ENCODE data around the gene SH3BP2.
"Not testable (repeated sequence)": the region's sequence is repeated elsewhere in the genome, so short reads cannot be mapped to it uniquely, and the experiment has no call there.

Gene SH3BP2

DNA sequence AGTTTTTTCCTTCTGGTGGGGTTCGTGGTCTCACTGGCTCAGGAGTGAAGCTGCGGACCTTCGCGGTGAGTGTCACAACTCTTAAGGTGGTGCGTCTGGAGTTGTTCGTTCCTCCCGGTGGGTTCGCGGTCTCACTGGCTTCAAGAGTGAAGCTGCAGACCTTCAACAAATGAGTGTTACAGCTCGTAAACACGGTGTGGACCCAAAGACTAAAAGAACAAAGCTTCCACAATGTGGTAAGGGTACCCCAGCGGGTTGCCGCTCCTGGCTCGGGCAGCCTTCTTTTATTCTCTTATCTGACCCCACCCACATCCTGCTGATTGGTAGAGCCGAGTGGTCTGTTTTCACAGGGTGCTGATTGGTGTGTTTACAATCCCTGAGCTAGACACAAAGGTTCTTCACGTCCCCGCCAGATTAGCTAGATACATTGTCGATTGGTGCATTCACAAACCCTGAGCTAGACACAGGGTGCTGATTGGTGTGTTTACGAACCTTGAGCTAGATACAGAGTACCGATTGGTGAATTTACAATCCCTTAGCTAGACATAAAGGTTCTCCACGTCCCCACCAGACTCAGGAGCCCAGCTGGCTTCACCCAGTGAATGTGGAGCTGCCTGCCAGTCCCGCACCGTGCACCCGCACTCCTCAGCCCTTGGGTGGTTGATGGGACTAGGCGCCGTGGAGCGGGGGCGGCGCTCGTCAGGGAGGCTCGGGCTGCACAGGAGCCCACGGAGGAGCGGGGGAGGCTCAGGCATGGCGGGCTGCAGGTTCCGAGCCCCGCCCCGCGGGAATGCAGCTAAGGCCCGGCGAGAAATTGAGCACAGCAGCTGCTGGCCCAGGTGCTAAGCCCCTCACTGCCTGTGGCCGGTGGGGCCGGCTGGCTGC, 30.2 kb upstream of the SH3BP2 start:
- DNase-seq, result not testable (repeated sequence)

GRCh38 chr4:2763511-2763967, 29.3 kb upstream of the SH3BP2 start:
- DNase-seq, result no peak

- DNase-seq, result no peak
Measured at GRCh38 chr4:2765832-2766526, 26.9 kb upstream of the SH3BP2 start.

- no peak for DNase-seq
Measured at GRCh38 chr4:2767046-2767704, 25.7 kb upstream of the SH3BP2 start.

DNA sequence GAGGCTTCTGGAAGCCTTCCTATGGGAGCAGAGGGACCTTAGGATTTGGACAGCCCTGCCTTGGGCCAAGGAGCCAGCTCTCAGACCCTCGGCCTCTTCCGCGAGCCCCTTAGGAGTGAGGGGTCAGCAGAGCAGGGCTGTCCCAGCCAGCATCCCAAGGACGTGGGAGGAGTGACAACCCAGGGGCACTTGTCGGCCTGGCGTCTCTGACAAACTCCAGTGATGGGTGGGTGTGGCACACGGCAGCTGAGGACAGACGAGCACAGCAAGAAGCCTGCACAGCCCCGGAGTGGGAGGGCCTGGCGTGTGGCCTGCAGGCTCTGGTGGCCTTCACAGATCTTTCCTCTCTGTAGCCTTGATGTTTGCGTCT, 25.2 kb upstream of the SH3BP2 start:
- DNase-seq, result no peak

DNA sequence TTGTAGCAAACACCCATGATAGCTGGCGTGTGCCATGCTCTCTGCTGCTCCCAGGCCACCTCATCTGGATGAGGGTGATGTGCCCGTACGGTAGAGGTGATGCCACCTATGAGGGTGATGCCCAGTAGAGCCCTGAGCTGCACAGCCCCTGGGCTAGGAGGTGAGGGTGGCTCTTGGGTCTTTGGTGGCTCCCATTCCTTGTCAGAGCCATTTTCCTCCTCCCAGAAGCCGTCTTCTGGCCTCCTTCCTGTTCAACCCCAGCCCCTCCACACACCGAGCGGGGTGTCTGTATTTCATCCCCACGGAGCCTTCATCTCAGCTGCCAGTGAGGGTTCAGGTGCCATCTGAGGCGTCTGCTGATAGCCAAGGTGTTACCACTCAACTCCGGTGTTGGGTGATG, 24.8 kb upstream of the SH3BP2 start:
- DNase-seq, result no peak

DNA sequence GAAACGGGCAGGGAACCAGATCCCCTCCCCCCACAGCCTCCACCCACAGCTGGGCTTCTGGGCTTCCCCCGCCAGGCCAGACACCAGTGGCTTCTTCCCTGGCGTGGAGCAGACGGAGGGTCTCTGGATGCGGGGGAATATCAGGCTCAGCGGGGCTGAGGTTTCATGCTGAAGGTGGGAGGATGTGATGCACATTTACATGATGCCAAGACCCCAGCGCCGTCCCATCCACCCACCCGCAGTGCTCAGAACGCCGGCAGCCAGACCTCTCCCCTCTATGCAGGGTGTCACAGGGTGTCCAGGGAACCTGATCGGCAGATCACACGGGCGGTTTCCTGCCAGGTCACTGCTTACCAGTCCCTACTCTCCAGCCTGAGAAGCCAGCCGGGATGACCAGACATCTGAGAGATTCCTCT, 24.0 kb upstream of the SH3BP2 start:
- DNase-seq, result no peak

DNA sequence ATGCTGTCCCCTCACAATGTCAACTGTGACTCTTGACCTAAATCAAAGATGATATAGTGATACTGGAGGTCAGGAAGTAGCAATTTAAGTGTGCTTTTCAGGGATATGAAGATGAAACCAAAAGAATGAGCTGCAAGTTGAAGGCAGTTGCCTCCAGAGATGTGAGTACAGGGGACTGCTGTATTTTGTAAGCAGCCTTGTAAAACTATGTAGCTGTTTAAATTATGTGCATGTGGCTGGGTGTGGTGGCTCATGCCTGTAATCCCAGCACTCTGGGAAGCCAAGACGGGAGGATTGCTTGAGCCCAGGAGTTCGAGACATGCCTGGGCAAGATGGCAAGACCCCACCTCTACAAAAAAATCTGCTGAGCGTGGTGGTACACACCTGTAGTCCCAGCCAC, 21.6 kb upstream of the SH3BP2 start:
- no peak for DNase-seq

DNA sequence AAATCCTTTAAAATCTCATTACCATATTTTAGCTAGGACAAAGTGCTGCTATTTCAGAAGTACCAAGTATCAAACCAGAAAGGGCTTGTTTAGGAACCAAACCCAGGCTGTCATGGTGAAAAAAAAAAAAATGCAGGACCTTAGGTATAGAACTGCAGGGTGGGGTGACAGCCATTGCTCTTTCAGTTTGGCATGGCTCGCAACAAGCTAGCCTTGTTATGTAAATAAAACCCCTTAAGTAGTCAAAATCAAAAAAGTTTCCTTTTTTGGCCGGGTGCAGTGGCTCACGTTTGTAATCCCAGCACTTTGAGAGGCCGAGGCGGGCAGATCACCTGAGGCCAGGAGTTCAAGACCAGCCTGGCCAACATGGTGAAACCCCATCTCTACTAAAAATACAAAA, 12.2 kb upstream of the SH3BP2 start:
- not testable (repeated sequence) for DNase-seq

DNA sequence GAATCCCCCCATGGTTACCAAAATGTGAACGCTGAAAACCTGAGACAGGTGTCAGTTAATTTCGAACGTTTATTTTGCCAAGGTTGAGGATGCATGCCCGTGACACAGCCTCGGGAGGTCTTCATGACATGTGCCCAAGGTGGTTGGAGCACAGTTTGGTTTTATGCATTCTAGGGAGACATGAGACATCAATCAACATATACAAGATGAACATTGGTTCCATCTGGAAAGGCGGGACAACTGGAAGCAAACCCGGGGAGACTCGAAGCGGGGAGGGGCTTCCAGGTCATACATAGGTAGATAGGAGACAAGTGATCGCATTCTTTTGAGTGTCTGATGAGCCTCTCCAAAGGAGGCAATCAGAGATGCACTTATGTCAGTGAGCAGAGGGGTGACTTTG, 11.0 kb upstream of the SH3BP2 start:
- no peak for DNase-seq

- no peak for DNase-seq
Measured at GRCh38 chr4:2783790-2784189, 9.1 kb upstream of the SH3BP2 start.

DNA sequence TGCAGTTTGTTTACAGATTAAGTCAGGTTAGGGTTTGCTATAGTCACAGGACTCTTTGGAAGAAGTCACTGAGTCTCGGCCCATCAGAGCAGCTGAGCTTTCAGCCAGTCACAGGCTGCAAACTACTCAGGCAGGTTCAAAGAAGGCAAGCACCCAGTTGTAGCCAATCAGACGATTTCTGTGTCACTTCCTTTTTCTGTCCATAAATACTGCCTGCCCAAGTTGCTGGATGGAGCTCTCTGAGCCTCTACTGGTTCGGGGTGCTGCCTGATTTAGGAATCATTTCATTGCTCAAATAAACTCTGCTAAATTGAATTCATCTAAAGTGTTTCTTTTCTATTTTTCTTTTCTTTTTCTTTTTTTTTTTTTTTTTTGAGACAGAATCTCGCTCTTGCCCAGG, 7.3 kb upstream of the SH3BP2 start:
- no peak for DNase-seq

DNA sequence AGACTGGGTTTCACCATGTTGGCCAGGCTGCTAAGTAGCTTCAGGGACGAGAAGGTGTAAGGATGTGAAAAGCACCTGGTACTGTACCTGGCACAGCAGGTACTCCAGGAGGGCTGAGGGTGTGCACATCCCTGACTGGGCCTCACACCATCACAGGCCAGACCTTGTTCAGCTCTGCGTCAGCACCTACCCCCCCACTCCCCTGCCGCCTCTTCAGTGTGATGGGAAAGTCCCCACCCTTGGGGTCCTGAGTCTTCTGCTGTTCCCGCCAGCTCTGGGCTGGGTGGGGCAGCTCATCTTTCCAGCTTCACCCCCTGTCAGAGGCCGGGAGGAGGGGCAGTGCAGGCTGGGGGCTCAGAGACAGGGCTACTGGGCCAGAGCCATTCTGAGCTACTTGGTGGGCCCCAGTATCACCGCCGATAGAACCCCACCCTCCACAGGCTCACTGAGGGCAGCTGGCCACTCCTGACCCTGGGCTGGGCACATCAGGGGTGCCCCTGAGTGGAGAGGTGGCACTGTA, 6.7 kb upstream of the SH3BP2 start:
- DNase-seq, result peak; percentile 85

GRCh38 chr4:2786794-2787229, 6.1 kb upstream of the SH3BP2 start:
- no peak for DNase-seq

GRCh38 chr4:2787230-2788100, 5.4 kb upstream of the SH3BP2 start:
- peak; percentile 66 for DNase-seq

- DNase-seq, result no peak
Measured at GRCh38 chr4:2788101-2788500, 4.8 kb upstream of the SH3BP2 start.

GRCh38 chr4:2788532-2789103, 4.3 kb upstream of the SH3BP2 start:
- no peak for DNase-seq

DNA sequence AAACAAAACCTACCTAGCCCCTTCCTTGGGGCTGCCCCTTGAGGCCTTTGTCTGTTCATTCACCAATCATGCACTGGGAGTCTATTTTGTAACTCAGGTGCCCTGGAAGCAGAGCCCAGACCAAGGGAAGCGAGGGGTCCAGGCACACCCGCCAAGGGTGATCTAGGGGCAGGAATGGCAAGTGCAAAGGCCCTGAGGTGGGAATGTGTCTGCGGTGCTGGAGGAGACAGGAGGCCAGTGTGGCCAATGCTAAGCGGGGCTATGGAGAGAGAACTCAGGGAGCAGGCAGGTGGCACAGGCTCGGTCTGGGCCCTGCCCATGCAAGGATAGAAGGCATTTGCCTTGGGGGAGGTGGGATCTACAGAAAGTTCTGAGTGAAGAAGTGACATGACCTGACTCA, 3.5 kb upstream of the SH3BP2 start:
- no peak for DNase-seq

- no peak for DNase-seq
Measured at GRCh38 chr4:2789793-2790582, 2.9 kb upstream of the SH3BP2 start.

- DNase-seq, result no peak
Measured at GRCh38 chr4:2790583-2791517, 2.0 kb upstream of the SH3BP2 start.
